NCI-H774 (cell line): ENCODE results near the gene TBX21.

ENCODE experiments used
- DNase-seq: peaks from one replicate; lab custom pipeline; 2025; lab: John Stamatoyannopoulos, UW

The TBX21 gene

GRCh38 chr17:47698749-47699535 lies 34.1 kb upstream of the TBX21 start:
- peak; percentile 20 for DNase-seq

DNA sequence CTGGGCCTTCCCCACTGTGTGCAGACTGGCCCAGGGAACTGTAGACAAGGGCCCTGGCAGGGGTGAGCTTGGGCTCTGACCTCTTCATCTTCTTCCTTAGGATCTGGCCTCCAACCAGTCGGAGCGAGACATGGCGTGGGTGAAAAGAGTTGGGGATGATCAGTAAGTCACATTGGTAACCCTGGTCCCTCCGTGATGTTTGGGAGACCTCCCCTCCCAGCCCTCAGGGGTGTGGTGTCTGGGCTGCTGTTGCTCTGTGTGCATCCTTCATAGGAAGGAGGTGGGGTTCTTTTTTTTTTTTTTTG lies 33.5 kb upstream of the TBX21 start:
- no peak for DNase-seq

DNA sequence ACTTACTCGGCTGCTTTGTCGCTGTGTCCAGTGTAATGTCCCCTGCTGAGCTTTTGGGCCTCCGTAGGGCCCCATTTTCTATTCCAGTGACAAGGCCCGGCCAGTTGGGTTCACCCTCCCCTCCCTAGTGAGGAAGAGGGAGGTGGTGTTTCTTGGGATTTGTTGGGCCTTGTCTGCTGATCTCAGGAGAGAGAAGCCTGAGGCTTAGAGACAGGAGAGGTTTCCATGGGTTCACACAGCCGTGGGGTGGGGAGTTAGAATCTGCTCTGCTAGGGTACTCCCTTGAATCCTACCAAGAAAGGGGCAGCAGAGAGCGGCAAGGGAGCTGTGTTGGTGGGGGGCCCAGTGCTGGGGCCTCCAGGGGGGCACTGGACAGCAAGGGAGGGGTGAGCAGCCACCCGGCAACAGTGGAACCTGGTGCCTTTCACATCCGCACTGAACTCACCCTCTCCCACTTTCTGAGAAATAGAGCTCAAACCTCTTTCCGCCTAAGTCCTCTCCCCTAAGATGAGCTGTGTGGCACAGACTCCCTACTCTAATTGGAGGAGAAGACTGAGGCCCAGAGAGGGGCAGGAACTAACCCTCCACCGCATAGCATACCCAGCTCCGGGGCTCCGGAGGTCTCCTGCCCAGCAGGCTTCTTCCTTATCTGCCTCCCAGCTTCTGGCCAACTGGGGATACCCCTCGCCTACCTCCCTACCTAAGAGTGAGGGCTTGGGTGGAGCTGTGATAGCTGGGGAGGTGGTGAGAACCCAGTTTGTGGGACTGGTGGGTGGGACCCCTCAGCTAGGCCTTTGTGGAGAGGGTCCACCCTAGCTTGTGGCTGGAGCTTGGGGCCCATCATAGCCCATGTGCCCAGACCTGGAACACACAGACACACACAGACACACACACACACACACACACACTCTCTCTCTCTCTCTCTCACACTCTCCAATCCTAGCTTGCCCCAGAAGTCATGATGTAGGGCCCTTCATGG lies 32.3 kb upstream of the TBX21 start:
- DNase-seq: no peak

GRCh38 chr17:47701608-47702007 lies 31.4 kb upstream of the TBX21 start:
- no peak for DNase-seq

DNA sequence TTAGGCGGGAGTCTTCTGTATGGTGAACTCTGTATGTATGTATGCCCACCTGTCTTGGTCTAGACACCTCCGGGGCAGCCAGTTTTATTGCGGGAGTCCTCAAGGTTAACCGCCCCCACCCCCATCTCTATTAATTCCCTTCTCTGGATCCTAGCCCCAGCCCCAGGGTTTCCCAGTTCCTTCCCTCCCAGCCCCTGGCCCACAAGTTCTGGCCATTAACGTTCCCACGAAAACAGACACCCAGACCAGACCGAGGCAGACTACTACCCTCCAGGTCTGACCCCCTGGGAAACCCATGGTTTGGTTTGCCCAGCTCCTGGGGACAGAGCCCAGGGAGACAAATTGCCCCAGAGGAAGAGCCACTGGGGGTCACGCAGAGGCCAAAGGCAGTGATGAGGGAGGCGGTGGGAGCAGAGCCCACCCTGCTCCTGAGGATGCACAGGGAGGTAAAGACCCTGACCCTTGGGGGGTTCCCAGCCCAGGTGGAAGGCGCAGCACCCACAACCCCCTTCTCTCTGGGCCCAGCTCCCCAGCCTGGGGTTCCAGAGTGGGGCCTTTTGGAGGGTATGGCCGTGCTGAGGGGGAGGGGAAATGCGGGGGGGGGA lies 30.5 kb upstream of the TBX21 start:
- no peak for DNase-seq

GRCh38 chr17:47703191-47703591 lies 29.8 kb upstream of the TBX21 start:
- DNase-seq: no peak

- no peak for DNase-seq
Measured at GRCh38 chr17:47703671-47704070, 29.4 kb upstream of the TBX21 start.

DNA sequence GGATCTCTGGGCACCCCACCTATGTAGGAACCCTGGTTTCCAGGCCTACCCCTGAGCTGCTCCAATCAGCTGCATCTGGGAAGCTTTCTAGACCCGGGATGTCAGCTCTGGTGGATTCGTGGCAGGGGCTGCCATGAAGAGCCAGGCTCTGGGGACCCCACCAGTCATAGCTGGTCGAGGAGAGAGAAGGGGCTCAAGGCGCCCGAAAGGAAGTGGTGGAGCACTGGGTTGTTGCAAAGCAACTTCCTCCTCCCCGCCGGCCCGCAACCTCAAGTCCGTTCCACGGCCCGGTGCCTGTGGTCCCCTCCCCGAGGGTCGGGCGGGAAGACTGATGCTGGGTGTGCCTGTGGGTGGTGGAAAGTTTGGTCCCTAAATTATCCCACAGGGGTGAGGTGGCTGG lies 28.9 kb upstream of the TBX21 start:
- DNase-seq: no peak

- no peak for DNase-seq
Measured at GRCh38 chr17:47704736-47705135, 28.3 kb upstream of the TBX21 start.

DNA sequence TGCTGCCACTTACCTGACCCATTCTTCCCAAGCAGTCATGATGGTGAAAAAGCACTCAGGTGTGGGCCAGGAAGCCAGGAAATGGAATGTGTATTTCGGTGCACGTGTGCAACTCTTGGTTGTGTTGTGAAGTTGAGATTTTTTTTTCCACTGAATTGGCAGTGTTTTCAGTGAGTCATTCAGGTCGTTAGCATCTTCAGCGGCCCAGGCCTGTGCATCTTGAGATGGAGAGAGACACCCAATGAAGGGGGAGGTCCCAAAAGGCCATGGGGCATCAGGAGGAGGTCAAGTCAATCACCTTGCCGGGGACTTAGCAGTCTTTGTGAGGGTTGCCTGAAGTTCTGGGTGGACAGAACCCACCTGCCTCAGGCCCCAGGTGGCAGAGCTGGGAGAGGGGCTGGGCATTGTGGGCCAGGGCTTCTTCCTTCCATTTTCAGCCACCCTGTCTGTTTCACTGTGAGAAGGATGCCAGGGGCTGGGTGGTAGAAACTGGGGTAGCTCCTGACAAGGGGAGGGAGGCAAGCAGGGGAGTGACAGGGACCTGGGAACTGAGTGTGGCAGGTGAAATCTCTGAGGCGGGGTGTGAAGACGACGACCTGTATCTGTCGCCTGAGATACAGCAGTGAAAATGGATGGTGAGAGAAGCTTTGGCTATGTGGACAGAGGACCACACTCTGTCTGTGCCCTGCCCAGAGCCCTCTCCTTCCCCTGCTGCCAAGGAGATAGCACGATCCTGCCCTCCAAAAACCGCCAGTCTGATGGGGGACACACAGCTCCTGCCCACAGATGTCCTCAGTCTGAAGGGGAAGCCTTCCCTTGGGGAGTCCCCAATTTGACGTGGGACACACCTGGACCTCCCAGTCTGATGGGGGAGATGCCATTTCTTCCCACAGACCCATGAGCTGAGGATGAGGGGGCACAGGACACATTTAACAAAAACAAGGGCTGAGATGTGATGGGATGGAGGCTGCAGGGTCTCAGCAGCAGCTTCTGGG lies 27.2 kb upstream of the TBX21 start:
- DNase-seq: no peak

GRCh38 chr17:47707056-47707804 lies 25.8 kb upstream of the TBX21 start:
- DNase-seq: no peak

DNA sequence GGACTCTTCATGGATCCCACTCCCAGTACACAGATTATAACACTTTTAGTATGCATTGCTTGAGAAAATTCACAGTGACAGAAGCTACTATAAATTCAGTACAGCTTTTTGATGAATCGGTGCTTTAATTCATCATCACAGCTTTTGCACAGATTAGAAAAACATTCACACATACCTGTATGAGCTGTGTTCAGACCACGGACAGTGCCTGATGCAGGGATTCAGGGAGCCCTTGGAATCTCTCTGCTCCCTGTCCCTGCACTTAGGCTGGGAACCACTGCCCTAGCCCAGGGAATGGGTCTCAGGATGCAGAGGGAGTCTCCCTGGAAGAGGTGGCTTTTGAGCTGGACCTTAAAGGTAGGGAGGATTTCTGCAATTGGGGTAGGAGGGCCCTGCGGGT lies 25.2 kb upstream of the TBX21 start:
- DNase-seq: no peak

DNA sequence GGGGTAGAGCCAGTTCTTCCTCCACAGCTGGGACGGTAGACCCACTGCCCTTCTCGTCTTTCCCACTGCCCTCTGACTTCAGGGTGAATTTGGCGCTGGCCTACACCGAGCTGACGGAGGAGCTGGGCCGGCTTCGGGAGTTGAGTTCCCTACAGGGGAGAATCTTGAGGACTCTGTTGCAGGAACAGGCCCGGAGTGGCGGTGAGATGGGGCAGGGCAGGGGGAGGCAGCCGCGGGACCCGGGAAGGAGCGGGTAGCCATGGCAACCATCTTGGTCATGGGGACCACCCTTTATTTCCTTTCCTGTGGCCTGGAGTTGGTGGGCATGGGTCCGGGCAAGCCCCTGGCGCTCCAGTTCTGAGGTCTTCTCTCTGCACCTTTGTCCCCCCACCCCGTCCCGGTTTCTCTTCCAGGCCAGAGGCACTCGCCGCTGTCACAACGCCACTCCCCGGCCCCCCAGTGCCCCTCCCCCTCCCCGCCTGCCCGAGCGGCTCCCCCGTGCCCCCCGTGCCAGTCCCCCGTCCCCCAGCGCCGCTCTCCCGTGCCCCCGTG lies 24.6 kb upstream of the TBX21 start:
- DNase-seq: no peak

DNA sequence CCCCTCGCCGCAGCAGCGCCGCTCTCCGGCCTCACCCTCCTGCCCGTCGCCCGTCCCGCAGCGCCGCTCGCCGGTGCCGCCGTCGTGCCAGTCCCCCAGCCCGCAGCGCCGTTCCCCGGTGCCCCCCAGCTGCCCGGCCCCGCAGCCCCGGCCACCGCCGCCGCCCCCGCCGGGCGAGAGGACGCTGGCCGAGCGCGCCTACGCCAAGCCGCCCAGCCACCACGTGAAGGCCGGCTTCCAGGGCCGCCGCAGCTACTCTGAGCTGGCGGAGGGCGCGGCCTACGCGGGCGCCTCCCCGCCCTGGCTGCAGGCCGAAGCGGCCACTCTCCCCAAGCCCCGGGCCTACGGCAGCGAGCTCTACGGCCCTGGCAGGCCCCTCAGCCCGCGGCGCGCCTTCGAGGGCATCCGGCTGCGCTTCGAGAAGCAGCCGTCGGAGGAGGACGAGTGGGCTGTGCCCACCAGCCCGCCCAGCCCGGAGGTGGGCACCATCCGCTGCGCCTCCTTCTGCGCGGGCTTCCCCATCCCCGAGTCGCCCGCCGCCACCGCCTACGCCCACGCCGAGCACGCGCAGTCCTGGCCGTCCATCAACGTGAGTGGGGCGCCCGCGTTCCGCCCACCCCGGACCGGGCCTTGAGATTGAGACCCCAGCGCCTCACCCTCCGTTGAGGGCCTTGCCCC lies 24.0 kb upstream of the TBX21 start:
- DNase-seq: no peak

- no peak for DNase-seq
Measured at GRCh38 chr17:47709594-47709993, 23.4 kb upstream of the TBX21 start.

GRCh38 chr17:47711366-47712099 lies 21.5 kb upstream of the TBX21 start:
- DNase-seq: no peak

DNA sequence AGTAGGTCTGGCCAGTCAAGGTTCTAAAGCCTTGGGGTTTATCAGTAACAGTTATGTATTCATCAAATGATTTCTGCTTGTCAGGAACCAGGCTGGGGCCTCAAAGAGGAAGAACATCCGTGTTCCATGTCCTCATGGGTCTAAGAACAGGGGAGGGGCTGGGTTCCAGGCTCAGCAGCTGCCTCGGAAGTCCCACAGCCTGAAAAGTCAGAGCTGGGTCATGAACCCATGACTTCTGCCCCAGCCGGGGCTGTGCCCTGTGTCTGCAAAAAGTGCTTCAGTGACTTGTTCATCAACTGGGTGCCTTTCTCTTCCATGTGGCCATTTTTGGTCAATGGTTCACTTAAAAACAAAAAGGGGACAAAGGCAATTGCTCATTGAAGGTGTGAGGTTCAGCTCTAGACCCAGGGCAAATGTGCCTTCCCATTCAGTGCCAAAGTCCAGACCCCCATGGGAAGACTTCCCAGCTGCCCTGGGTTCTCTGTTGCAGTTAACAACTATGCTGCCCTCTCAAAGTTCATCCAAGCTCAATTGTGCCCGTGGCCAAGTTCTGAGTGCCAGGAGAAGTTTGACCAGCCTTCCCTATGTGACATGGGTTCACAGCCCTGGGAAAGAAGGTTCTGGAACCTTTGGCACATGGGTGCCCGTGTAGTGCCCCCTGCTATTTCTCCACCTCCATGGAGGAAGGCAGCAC lies 20.6 kb upstream of the TBX21 start:
- no peak for DNase-seq

GRCh38 chr17:47713980-47714700 lies 18.9 kb upstream of the TBX21 start:
- DNase-seq: no peak
